ENCODE data around the gene SEC31A.

DNA sequence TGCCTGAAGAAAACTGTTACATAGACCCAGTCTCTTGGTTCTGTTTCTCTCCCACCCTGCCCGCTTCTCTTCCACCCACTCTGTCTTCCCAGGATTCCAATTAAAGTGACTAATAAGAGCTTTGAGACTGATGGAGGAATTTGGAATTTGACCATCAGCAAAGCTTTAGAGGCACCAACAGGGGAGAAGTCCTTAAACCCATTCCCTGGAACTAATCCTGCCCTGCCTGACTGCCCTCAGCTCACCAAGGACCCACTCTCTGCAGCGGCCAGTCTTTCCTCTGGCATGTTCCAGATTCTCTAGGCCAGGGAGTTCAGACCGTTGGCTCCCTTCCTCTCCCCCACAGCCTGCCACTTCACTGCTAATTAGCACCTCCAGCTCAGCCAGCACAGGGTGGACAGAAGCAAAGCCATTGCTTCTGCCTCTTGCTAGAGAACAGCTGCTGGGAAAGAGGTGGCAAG lies 116.2 kb downstream of the SEC31A start:
- TF ChIP-seq, protein P1, sequence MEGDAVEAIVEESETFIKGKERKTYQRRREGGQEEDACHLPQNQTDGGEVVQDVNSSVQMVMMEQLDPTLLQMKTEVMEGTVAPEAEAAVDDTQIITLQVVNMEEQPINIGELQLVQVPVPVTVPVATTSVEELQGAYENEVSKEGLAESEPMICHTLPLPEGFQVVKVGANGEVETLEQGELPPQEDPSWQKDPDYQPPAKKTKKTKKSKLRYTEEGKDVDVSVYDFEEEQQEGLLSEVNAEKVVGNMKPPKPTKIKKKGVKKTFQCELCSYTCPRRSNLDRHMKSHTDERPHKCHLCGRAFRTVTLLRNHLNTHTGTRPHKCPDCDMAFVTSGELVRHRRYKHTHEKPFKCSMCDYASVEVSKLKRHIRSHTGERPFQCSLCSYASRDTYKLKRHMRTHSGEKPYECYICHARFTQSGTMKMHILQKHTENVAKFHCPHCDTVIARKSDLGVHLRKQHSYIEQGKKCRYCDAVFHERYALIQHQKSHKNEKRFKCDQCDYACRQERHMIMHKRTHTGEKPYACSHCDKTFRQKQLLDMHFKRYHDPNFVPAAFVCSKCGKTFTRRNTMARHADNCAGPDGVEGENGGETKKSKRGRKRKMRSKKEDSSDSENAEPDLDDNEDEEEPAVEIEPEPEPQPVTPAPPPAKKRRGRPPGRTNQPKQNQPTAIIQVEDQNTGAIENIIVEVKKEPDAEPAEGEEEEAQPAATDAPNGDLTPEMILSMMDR (IDR thresholded peaks at IDR 0.05): no peak
- TF ChIP-seq EZH2 (IDR thresholded peaks at IDR 0.05): no peak

Measured in neural progenitor cell (in vitro differentiated cells).